ENCODE measurements around the gene CPM.
"Not testable (repeated sequence)": the region's sequence is repeated elsewhere in the genome, so short reads cannot be mapped to it uniquely, and the experiment has no call there.

CPM gene

DNA sequence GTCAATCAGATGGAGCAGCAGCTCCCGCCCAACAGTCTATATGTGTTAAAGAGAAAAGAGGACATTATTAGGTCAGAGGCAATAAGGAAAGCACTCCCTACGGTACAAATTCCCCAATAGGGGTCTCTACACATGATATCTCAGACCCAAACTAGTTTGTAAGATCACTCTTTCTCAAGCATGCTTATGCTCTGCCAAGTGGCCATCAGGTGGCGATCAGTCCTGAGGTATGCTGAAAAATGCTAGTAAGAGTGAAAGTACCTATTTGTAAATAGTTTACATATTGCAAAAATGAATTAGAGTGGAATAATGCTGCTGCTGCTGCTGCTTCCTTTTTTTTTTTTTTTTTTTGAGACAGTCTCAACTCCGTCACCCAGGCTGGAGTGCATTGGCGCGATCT, 61.0 kb downstream of the CPM start:
- no peak overlapping the region for H3K27ac ChIP-seq (ENCODE audit: low read depth, low read length)
- no peak overlapping the region for H3K9ac ChIP-seq (ENCODE audit: low read length)

DNA sequence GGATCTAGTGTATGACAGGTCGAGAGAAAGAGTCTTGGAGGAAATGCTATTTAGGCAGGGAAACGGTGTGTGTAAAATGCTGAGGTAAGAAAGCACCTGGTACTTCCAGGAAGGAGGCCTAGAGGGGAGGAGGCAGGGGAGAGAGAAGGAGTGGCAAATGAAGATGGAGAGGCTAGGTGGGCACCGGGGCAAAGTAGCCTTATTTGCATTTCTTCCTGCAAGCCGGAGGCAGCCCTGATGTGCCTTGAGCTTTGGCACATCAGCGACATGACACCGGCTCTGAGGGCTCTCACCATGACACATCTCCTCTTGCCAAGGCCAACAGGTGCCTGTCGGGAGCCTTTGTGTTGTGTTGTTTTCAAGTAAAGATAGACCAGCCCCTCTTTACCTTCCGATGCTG, 61.6 kb downstream of the CPM start:
- no peak overlapping the region for H3K27ac ChIP-seq (ENCODE audit: low read depth, low read length)
- H3K4me1 ChIP-seq (ENCODE audit: insufficient read depth, low read length): no peaks in the 10 kb centered on the region
- no peak overlapping the region for H3K9ac ChIP-seq (ENCODE audit: low read length)
- no peak overlapping the region for H3K4me3 ChIP-seq (ENCODE audit: low read depth in 1 of 2, low read length in 2 of 2)
- H3K9me3 ChIP-seq (ENCODE audit: low read length): no peaks in the 10 kb centered on the region
- H3K27me3 ChIP-seq (ENCODE audit: control insufficient read depth in 1 of 2, insufficient read depth in 2 of 2, low read length in 2 of 2): no peaks in the 10 kb centered on the region
- H3K36me3 ChIP-seq (ENCODE audit: insufficient read depth, low read length): no peaks in the 10 kb centered on the region

More for the DNA sequence above, 61.0 kb downstream of the CPM start:
- Histone ChIP-seq H3K27me3 (ENCODE audit: control insufficient read depth in 1 of 2, insufficient read depth in 2 of 2, low read length in 2 of 2) (no peaks in the 10 kb centered on the region), H3K36me3 (ENCODE audit: insufficient read depth, low read length) (no peaks in the 10 kb centered on the region), H3K4me3 (ENCODE audit: low read depth in 1 of 2, low read length in 2 of 2) (no peak overlapping the region), H3K9me3 (ENCODE audit: low read length) (no peaks in the 10 kb centered on the region), H3K4me1 (ENCODE audit: insufficient read depth, low read length) (no peaks in the 10 kb centered on the region)

DNA sequence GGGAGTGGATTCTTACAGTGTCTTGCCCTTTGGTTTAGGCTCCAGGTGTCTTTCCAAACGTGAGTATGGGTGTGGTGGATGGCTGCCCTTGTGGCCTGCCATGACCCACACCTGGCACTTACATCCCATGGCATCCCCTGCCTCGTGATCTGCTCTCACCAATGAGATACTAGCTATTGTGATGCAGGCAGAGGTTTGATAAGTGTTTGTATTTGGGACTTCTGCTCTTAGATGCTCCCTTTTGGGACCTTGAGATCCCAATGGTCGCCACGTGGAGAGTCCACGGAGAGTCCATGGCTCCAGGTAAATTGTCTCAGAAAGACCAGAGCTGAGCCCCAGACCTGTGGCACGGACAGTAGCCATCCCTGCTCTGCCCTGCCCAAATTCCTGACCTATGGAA, 62.5 kb downstream of the CPM start:
- H3K36me3 ChIP-seq (ENCODE audit: insufficient read depth, low read length): no peaks in the 10 kb centered on the region

DNA sequence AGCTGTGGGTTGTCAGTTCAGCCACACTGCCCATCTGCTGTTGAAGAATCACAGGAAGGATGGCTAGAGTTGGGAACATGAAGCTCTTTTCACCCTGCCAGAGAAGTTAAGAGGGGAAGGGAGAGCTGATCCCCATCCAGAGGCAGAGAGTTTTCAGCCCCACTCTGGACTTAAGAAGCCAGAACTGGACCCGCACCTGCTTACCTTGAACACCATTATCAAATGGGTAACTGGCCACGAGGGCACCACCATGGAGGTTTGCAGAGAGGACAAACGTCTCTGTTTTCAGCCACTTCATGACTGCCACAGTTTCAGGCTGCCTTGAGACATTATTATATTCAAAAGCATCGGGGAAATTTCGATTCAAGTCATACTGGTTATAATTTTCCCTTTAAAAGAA, 63.0 kb downstream of the CPM start:
- H3K4me3 ChIP-seq (ENCODE audit: low read depth in 1 of 2, low read length in 2 of 2): no peak overlapping the region
- no peaks in the 10 kb centered on the region for H3K27me3 ChIP-seq (ENCODE audit: control insufficient read depth in 1 of 2, insufficient read depth in 2 of 2, low read length in 2 of 2)
- H3K4me1 ChIP-seq (ENCODE audit: insufficient read depth, low read length): no peaks in the 10 kb centered on the region
- no peak overlapping the region for H3K27ac ChIP-seq (ENCODE audit: low read depth, low read length)
- H3K36me3 ChIP-seq (ENCODE audit: insufficient read depth, low read length): no peaks in the 10 kb centered on the region
- H3K9ac ChIP-seq (ENCODE audit: low read length): no peak overlapping the region
- no peaks in the 10 kb centered on the region for H3K9me3 ChIP-seq (ENCODE audit: low read length)

More for the DNA sequence above, 62.5 kb downstream of the CPM start:
- Histone ChIP-seq H3K4me1 (ENCODE audit: insufficient read depth, low read length) (no peaks in the 10 kb centered on the region), H3K4me3 (ENCODE audit: low read depth in 1 of 2, low read length in 2 of 2) (no peak overlapping the region), H3K9ac (ENCODE audit: low read length) (no peak overlapping the region), H3K27ac (ENCODE audit: low read depth, low read length) (no peak overlapping the region), H3K27me3 (ENCODE audit: control insufficient read depth in 1 of 2, insufficient read depth in 2 of 2, low read length in 2 of 2) (no peaks in the 10 kb centered on the region), H3K9me3 (ENCODE audit: low read length) (no peaks in the 10 kb centered on the region)

DNA sequence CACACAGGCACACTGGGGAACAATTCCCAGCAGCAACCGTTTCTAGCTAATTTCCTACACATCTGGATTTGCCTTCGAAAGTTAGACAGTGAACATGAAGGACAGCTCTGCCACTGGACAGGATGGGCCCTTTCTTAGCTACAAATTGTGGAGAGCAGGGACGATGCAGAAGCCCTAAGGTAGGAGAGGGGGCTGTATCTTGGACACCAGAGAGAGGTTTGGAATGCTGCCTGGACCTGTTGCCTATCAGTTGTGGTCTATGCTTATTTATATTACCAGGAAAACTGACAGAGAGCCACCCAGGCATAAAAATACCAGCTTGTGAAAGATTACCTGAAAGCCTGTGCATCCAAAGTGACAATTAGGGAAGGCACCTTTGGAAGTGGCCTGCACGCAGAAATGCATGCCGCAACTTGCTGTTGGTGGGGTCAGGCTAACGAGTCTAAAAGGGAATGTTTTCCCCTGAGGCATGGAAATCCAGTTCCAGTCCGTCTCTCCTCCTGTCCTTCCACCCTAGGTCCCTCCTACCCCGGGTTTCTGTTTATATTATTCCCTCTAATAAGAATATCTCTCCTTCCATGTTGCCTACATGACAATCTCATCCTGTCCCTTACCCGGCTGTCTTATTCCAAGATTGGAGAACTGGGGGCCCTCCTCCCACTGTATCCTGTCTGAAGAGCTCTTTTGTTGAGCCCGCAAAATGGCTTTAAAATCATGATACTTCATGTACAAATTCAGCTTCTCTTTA, 64.8 kb downstream of the CPM start:
- Histone ChIP-seq H3K9me3 (ENCODE audit: low read length) (no peaks in the 10 kb centered on the region), H3K27me3 (ENCODE audit: control insufficient read depth in 1 of 2, insufficient read depth in 2 of 2, low read length in 2 of 2) (no peaks in the 10 kb centered on the region), H3K9ac (ENCODE audit: low read length) (no peak overlapping the region), H3K4me1 (ENCODE audit: insufficient read depth, low read length) (no peaks in the 10 kb centered on the region), H3K4me3 (ENCODE audit: low read depth in 1 of 2, low read length in 2 of 2) (no peak overlapping the region), H3K27ac (ENCODE audit: low read depth, low read length) (no peak overlapping the region), H3K36me3 (ENCODE audit: insufficient read depth, low read length) (no peaks in the 10 kb centered on the region)

DNA sequence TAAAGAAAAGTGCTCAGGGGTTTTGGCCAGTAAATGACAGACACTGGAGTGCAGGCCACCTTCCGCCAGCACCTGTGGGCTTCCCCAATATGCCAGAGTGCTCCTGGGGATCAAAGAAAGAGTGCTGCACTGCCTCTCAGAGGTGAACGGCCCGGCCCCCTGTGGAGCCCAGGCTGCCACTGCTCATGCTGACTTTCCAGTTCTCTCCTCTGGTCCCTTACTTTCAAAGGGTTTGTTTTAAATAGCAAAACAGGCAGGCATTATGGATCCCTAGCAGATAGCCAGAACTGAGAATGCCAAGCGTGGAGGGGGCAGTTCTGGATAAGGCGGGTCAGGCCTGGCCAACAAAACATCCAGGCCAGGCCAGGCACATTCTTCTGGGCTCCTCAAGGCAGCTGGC, 65.4 kb downstream of the CPM start:
- Histone ChIP-seq H3K27ac (ENCODE audit: low read depth, low read length) (no peak overlapping the region), H3K4me3 (ENCODE audit: low read depth in 1 of 2, low read length in 2 of 2) (no peak overlapping the region), H3K9ac (ENCODE audit: low read length) (no peak overlapping the region), H3K36me3 (ENCODE audit: insufficient read depth, low read length) (no peaks in the 10 kb centered on the region), H3K4me1 (ENCODE audit: insufficient read depth, low read length) (no peaks in the 10 kb centered on the region), H3K27me3 (ENCODE audit: control insufficient read depth in 1 of 2, insufficient read depth in 2 of 2, low read length in 2 of 2) (no peaks in the 10 kb centered on the region), H3K9me3 (ENCODE audit: low read length) (no peaks in the 10 kb centered on the region)

DNA sequence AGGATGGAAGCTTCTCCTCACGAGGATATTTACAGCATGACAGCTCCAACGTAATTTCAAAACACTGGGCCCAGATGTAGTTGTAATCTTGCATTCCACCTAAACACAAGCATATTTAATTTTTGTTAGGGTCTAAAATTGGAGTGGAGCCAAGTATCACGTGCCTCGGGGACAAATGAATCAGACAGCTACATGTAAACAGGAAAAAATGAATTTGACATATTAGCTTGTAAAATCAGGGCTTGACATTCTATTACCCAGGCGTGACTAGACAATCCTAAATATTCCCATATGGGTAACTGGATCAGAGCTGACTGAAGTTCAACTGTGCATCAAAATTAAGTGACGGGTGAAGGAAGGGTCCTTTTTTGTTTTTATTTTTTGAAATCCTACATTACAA, 66.0 kb downstream of the CPM start:
- H3K9me3 ChIP-seq (ENCODE audit: low read length): no peaks in the 10 kb centered on the region
- no peak overlapping the region for H3K9ac ChIP-seq (ENCODE audit: low read length)
- no peaks in the 10 kb centered on the region for H3K36me3 ChIP-seq (ENCODE audit: insufficient read depth, low read length)
- H3K27ac ChIP-seq (ENCODE audit: low read depth, low read length): no peak overlapping the region
- no peak overlapping the region for H3K4me3 ChIP-seq (ENCODE audit: low read depth in 1 of 2, low read length in 2 of 2)
- no peaks in the 10 kb centered on the region for H3K4me1 ChIP-seq (ENCODE audit: insufficient read depth, low read length)
- no peaks in the 10 kb centered on the region for H3K27me3 ChIP-seq (ENCODE audit: control insufficient read depth in 1 of 2, insufficient read depth in 2 of 2, low read length in 2 of 2)

DNA sequence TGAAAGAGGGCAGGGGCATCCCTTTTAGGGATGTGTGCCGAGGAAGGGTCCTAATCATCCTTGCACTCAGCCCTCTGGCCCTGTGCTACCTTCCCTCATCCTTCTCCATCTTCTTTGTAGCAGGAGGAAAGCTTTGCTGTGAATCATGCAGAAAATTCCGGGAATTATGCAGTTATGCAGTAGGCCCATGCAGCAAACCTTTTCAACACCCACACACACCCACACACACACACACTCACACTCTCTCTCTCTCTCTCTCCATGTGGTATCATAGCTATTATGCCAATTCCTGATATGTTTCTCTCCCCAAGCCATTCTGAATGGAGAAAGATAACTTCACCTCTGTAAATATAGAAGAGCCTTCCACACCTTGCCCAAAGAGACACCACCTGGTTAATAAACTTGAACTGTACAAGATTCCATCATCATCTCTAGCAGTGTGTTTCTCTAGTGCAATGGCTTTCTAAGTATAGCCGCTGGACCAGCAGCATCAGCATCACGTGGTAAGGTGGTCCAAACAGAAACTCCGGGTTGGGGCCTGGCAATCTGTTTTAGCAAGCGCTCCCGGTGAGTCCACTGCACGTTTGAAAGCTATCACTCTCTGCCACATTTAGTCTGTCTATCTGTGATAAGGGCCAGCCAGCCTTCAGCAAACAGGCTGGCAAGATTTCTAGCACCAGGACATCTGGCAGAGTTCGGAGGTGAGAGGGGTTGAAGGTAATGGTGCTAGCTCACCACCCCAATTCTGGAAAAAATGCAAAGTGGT, 67.4 kb downstream of the CPM start:
- Histone ChIP-seq H3K4me1 (ENCODE audit: insufficient read depth, low read length) (no peaks in the 10 kb centered on the region), H3K27ac (ENCODE audit: low read depth, low read length) (no peak overlapping the region), H3K36me3 (ENCODE audit: insufficient read depth, low read length) (no peaks in the 10 kb centered on the region), H3K9ac (ENCODE audit: low read length) (no peak overlapping the region), H3K4me3 (ENCODE audit: low read depth in 1 of 2, low read length in 2 of 2) (no peak overlapping the region), H3K27me3 (ENCODE audit: control insufficient read depth in 1 of 2, insufficient read depth in 2 of 2, low read length in 2 of 2) (no peaks in the 10 kb centered on the region), H3K9me3 (ENCODE audit: low read length) (no peaks in the 10 kb centered on the region)

DNA sequence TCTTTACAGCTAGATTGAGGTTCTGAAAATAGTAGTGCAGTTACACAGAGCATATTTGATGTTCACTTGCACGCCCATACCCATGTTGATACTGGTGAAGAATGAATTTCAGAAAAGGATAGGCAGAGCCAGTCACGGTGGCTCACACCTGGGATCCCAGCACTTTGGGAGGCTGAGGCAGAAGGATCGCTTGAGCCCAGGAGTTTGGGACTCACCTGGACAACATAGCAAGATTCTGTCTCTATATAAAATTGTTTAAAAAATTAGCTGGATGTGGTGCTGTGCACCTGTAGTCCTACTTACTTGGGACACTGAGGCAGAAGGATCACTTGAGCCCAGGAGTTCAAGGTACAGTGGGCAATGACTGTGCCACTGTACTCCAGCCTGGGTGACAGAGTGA, 68.4 kb downstream of the CPM start:
- no peak overlapping the region for H3K9ac ChIP-seq (ENCODE audit: low read length)
- no peaks in the 10 kb centered on the region for H3K4me1 ChIP-seq (ENCODE audit: insufficient read depth, low read length)
- no peaks in the 10 kb centered on the region for H3K27me3 ChIP-seq (ENCODE audit: control insufficient read depth in 1 of 2, insufficient read depth in 2 of 2, low read length in 2 of 2)
- H3K4me3 ChIP-seq (ENCODE audit: low read depth in 1 of 2, low read length in 2 of 2): no peak overlapping the region
- H3K27ac ChIP-seq (ENCODE audit: low read depth, low read length): no peak overlapping the region
- no peaks in the 10 kb centered on the region for H3K36me3 ChIP-seq (ENCODE audit: insufficient read depth, low read length)
- H3K9me3 ChIP-seq (ENCODE audit: low read length): no peaks in the 10 kb centered on the region

DNA sequence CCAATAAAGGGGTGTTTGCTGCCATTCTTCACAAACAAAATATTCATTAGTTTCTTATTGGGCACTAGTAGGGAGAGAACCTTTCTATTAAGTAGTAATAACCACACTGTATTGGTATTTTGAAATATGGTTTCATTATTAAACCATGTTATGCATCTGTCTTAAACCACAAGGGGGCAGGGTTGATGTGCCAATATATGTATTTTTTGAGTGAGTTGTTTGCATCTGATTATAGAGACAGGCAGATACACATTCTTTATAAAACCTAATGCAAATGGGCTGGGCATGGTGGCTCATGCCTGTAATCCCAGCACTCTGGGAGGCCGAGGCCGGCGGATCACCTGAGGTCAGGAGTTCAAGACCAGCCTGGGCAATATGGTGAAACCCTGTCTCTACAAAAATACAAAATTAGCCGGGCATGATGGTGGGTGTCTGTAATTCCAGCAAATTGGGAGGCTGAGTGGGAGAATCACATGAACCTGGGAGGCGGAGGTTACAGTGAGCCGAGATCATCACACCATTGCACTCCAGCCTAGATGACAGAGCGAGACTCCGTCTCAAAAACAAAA, 69.0 kb downstream of the CPM start:
- not testable (repeated sequence) for H3K27ac ChIP-seq (ENCODE audit: low read depth, low read length); H3K4me3 ChIP-seq (ENCODE audit: low read depth in 1 of 2, low read length in 2 of 2); H3K27me3 ChIP-seq (ENCODE audit: control insufficient read depth in 1 of 2, insufficient read depth in 2 of 2, low read length in 2 of 2); H3K9me3 ChIP-seq (ENCODE audit: low read length); H3K4me1 ChIP-seq (ENCODE audit: insufficient read depth, low read length); H3K9ac ChIP-seq (ENCODE audit: low read length); H3K36me3 ChIP-seq (ENCODE audit: insufficient read depth, low read length)

DNA sequence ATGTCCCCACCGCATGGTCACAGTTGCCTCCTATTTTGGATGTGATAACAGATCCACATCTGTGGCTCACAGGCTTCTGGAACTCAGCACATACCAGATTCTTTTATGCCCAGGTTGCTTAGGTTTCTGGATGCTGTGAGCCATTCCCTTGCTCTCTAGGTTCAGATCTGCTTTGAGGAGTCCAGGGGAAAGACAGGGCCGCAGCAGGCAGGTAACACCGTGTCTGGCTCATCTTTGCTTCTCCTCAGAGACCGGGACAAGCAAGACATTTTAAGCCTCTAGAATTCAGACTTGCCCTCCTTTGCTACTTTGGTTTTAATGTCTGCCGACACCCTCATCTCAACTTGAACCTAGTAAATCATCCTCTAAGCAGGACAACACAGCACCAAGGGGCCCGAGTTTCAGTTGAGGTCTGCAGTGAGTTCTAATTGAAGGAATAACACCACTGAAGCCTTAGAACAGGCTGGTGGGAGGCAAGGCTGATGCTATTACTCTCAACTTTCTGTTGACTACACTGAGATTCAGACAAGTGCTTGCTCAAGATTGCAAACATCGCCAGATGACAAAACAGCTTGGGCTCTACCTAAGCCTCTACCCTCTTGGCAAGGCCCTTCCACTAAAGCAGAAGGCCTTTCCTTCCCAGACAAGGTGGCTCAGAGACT, 69.7 kb downstream of the CPM start:
- Histone ChIP-seq H3K27ac (ENCODE audit: low read depth, low read length) (no peak overlapping the region), H3K9ac (ENCODE audit: low read length) (no peak overlapping the region)

More for the DNA sequence above, 69.7 kb downstream of the CPM start:
- no peak overlapping the region for H3K4me3 ChIP-seq (ENCODE audit: low read depth in 1 of 2, low read length in 2 of 2)
- no peaks in the 10 kb centered on the region for H3K27me3 ChIP-seq (ENCODE audit: control insufficient read depth in 1 of 2, insufficient read depth in 2 of 2, low read length in 2 of 2)
- no peaks in the 10 kb centered on the region for H3K36me3 ChIP-seq (ENCODE audit: insufficient read depth, low read length)
- no peaks in the 10 kb centered on the region for H3K4me1 ChIP-seq (ENCODE audit: insufficient read depth, low read length)
- no peaks in the 10 kb centered on the region for H3K9me3 ChIP-seq (ENCODE audit: low read length)

All from muscle layer of colon (tissue), 2 donors.